Gastrocnemius medialis (tissue), 4 donors: Measurements from ENCODE around the gene ROCK1.

ENCODE experiments used
- POLR2A ChIP-seq, 2 donors: fragments of 450-650 bp; IDR thresholded peaks; one replicate each; pipeline ENCODE4 v1.6.1; 2017; ENCODE audit warnings: antibody characterized with exemption in 2 of 2, mild to moderate bottlenecking in 2 of 2, moderate library complexity in 2 of 2
- TF ChIP-seq, protein P1 (sequence below), 5 experiments: fragments of 450-650 bp in 3 of 5; fragments of 200-600 bp in 2 of 5; sonication (generic) in 2 of 5; IDR thresholded peaks in 4 of 5; conservative IDR thresholded peaks in 1 of 5; 1 replicate in 4 of 5; 2 replicates in 1 of 5; pipeline ENCODE4 v1.5.1; 2016 to 2019; ENCODE audit warnings: antibody characterized with exemption in 5 of 5, mild to moderate bottlenecking in 3 of 5, moderate library complexity in 3 of 5

DNA sequence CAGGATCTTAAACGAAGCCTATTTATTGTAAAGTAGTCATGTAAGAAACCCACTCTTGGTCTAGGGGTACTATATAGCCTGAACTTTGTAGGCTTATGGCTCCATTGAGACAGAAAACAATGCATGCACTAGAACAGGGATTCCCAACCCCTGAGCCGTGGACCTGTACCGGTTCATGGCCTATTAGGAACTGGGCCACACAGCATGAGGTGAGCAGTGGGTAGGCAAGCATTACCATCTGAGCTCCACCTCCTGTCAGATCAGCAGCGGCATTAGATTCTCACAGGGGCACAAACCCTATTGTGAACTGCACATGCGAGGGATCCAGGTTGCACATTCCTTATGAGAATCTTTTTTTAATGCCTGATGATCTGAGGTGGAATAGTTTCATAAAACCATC, 59.2 kb downstream of the ROCK1 start:
- TF ChIP-seq POLR2A (IDR thresholded peaks at IDR 0.05): no peak
- TF ChIP-seq, protein P1, sequence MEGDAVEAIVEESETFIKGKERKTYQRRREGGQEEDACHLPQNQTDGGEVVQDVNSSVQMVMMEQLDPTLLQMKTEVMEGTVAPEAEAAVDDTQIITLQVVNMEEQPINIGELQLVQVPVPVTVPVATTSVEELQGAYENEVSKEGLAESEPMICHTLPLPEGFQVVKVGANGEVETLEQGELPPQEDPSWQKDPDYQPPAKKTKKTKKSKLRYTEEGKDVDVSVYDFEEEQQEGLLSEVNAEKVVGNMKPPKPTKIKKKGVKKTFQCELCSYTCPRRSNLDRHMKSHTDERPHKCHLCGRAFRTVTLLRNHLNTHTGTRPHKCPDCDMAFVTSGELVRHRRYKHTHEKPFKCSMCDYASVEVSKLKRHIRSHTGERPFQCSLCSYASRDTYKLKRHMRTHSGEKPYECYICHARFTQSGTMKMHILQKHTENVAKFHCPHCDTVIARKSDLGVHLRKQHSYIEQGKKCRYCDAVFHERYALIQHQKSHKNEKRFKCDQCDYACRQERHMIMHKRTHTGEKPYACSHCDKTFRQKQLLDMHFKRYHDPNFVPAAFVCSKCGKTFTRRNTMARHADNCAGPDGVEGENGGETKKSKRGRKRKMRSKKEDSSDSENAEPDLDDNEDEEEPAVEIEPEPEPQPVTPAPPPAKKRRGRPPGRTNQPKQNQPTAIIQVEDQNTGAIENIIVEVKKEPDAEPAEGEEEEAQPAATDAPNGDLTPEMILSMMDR (IDR thresholded peaks at IDR 0.05 in 4 of 5, conservative IDR thresholded peaks at IDR 0.05 in 1 of 5): no peak
